ENCODE measurements around the gene TOMM20.
"Not testable (repeated sequence)": the region's sequence is repeated elsewhere in the genome, so short reads cannot be mapped to it uniquely, and the experiment has no call there.

The TOMM20 gene

DNA sequence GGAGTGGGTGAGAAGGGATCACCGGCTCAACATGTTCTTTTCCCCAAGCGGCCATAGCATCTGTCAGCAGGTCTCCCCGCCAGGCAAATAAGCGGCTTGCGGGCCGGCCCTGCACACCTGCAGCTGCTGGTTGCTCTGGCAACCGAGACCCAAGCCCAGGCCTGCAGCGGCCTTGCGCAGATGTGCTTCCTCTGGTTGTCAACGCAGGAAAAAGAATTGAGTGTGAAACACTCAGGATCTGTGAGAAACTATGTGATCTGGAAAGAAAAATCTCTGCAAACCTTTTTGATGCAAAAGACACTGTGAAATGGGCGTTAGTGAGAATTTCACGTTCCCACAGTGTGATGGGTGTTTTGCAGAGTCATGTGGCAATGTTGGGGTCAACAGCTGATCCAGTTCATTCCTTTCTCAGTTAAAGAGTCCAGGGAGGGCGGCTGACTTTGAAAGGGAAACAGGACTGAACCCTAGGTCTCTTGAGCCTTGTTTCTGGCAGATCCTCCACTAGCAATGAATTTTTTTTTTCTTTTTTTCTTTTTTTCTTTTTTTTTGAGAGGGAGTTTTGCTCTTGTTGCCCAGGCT, 28.4 kb downstream of the TOMM20 start:
- peak; percentile 7 for DNase-seq

DNA sequence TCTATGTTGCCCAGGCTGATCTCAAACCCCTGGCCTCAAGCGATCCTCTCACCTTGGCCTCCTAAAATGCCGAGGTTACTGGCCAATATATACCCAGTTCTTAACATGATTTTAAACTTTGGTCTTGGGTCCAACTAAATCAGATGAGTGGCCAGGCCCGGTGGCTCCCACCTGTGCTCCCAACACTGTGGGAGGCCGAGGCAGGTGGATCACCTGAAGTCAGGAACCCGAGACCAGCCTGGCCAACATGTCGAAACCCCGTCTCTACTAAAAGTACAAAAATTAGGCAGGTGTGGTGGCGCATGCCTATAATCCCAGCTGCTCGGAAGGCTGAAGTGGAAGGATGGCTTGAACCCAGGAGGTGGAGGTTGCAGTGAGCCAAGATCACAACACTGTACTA, 29.6 kb downstream of the TOMM20 start:
- no peak for DNase-seq

- DNase-seq: no peak
Observed at GRCh38 chr1:235098547-235098946, 30.1 kb downstream of the TOMM20 start.

DNA sequence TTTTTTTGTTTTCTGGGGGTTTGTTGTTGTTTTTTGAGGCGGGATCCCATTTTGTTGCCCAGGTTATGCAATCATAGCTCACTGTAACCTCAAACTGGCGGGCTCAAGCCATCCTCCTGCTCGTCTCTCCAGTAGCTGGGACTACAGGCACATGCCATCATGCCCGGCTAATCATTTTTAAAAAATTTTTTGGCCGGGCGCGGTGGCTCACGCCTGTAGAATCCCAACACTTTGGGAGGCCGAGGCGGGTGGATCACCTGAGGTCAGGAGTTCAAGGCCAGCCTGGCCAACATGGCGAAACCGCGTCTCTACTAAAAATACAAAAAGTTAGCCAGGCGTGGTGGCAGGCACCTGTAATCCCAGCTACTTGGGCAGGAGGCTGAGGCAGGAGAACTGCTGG, 31.1 kb downstream of the TOMM20 start:
- DNase-seq: not testable (repeated sequence)

GRCh38 chr1:235095938-235096562, 32.6 kb downstream of the TOMM20 start:
- no peak for DNase-seq

DNA sequence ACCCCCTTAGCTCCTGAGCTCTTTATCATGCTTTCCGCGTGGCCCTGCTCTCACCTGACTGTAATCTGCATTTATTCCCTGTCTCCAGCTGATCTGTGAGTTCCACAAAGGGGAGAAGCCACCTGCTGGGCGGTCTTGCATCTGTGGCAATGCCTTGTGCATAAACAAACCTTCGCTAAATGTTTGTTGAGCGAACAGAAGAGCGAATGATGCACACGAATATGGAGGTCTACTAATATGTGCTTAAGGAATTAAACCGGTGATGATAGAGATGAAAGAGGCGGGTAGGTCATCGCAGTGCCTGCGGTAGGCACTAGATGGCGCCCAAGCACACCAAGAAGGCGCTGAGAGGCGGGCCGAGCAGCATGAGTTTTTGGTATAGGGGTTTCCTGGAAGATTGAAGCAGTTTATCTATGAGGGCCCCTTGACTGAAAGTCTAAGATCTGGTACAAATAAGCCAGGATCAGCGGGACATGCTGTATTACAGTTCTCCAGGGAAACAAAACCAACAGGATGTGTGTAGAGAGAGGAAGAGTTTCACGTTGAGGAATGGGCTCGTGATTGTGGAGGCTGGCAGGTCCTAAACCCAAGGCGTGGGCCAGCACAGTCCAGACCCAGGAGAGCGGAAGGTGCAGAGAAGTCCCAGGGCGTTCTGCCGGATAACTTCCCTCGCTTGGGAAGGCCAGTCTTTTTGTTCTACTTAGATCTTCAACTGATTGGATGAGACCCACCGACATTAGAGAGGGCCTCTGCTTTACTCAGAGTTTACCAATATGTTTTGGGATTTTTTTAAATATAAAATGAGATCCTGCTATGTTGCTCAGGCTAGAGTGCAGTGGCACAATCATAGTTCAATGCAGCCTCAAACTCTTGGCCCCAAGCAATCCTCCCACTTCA, 34.7 kb downstream of the TOMM20 start:
- peak; percentile 50 for DNase-seq

GRCh38 chr1:235093013-235093695, 35.5 kb downstream of the TOMM20 start:
- peak; percentile 53 for DNase-seq

- not testable (repeated sequence) for DNase-seq
Observed at GRCh38 chr1:235092415-235092814, 36.2 kb downstream of the TOMM20 start.

- not testable (repeated sequence) for DNase-seq
Observed at GRCh38 chr1:235092045-235092406, 36.6 kb downstream of the TOMM20 start.

DNA sequence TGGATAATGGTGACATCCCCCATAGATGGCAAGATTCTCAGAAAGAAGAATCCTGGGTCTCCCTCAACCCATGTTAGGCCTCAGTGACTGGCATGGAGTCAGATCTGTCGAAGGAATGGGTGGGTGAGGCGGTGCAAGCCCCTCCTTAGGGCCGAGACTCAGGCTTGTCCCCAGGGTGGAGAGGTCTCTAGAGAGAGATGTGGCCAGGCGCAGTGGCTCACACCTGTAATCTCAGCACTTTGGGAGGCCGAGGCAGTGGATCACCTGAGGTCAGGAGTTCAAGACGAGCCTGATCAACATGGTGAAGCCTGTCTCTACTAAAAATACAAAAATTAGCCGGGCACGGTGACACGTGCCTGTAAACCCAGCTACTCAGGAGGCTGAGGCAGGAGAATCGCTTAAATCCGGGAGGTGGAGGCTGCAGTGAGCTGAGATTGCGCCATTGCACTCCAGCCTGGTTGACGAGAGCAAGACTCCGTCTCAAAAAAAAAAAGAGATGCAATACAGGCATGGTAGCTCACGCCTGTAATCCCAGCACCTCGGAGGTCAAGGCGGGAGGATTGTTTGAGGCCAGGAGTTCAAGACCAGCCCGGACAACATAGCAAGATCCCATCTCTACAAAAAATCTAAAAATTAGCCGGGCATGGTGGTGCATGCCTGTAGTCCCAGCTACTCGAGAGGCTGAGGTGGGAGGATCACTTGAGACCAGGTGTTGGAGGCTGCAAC, 37.2 kb downstream of the TOMM20 start:
- not testable (repeated sequence) for DNase-seq

GRCh38 chr1:235090406-235091069, 38.1 kb downstream of the TOMM20 start:
- no peak for DNase-seq

DNA sequence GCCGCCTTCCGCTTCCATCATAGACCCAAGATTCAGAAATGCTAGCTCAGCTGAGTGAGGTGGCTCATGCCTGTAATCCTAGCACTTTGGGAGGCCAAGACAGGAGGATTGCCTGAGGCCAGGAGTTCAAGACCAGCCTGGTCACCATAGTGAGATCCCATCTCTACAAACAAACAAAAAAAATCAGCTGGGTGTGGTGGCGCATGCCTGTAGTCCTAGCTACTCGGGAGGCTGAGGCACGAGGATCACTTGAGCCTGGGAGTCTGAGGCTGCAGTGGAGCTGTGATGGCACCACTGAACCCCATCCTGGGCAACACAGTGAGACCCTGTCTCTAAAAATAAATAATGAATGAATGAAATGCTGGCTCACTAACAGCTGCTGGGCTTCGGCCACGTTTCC, 39.7 kb downstream of the TOMM20 start:
- no peak for DNase-seq

DNA sequence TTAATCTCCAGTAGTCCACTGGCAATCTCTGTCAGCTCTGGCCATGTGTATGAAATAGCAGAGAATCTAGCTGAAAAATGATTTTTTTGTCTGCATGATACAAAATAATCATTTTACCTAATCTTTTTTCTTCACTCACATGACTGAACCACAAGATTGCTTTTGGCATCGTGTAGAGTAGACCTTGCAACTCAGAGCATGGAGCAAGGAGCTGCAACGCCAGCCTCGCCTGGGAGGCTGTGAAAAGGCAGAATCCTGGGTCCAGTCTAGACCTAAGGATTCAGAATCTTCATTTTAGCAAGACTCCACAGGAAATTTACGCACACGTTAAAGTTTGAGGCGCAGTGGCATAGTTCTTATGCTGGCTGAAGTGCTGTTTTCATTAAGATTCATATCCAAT, 40.2 kb downstream of the TOMM20 start:
- no peak for DNase-seq

DNA sequence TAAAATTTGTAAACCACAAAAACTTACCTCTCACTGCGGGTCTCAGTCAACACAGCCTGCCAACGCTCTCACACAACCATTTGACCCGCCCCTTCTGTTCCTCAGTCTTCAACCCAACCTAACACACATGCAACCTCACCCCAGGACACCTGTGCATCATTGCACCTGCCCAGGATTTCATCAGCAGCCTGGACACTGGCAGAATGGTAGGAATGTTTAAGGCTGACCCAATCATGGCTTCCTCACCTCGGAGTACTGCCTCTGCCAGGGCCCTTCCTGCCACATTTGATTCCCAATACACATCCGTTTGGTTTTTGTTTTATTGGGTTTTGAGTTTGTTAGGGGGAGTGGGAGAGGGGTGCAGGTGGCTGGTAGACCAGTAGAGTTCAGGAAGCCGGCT, 40.7 kb downstream of the TOMM20 start:
- no peak for DNase-seq

DNA sequence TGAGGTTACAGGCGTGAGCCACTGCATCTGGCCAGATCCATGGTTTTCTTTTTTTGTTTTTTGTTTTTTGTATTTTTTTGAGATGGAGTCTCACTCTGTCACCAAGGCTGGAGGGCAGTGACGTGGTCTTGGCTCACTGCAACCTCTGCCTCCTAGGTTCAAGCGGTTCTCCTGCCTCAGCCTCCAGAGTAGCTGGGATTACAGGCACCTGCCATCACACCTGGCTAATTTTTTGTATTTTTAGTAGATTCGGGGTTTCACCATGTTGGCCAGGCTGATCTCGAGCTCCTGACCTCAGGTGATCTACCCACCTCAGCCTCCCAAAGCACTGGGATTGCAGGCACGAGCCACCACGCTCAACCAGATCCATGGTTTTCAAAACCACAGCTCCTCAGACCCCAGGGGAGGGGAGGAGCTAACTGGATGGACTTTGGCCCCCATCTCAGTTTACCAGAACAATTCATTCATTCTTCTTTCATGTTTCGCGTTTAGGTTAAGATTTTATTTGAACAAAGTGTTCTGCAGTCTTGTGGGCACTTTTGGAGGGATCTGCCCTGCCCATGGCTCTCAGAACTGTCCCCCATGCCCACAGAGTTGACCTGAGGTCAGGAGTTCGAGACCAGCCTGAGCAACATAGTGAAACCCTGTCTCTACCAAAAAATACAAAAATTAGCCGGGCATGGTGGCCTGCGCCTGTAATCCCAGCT, 43.1 kb downstream of the TOMM20 start:
- DNase-seq: not testable (repeated sequence)

DNA sequence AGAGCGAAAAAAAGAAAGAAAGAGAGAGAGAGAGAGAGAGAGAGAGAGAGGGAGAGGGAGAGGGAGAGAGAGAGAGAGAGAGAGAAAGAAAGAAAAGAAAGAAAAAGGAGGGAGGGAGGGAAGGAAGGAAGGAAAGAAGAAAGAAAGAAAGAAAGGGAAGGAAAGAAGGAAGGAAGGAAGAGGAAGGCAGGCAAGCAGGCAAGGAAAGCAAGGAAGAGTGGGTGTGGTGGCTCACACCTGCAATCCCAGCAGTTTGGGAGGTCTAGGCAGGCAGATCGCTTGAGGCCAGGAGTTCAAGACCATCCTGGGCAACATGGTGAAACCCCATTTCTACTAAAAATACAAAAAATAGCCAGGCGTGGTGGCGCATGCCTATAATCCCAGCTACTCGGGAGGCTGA, 47.8 kb downstream of the TOMM20 start:
- not testable (repeated sequence) for DNase-seq

- DNase-seq: not testable (repeated sequence)
Observed at GRCh38 chr1:235080297-235080657, 48.4 kb downstream of the TOMM20 start.

DNA sequence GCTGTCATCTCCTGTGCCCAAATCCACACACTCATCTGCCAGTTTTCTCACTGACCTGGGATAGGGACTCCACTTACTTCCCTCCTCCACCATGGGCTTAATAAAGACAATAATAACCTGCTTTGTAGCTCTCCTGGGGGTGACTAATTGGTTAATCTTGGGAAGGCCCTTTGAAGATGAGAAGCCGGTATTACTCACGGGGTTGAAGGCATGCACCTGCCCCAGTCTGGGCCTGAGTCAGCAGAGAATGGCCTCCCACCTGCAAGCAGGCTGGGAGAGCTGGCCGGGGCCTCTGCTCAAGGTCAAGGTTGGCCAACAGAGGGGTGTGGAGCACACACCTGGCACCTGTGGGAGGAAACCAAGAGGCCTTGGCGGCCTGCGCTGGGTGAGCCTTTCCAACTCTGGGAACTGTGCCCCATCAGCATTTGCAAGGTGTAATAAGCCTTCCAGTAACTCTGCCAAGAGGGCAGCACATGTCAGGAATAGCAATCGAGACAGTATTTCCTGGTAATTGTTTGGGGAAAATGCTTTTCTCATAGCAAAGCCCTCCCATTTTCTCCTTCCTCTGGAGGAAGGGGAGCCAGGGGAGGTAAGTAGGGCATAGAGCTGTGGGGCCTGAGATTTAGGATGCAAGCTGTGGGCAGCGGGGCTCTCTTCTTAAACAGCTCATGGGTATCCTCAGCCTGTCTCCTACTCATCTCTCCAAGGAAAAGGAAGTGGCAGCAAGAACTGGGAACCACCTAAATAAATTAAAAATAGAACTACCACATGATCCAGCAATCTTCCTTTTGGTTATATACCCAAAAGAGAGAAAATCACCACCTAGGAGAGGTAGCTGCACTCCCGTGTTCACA, 49.0 kb downstream of the TOMM20 start:
- DNase-seq: no peak

DNA sequence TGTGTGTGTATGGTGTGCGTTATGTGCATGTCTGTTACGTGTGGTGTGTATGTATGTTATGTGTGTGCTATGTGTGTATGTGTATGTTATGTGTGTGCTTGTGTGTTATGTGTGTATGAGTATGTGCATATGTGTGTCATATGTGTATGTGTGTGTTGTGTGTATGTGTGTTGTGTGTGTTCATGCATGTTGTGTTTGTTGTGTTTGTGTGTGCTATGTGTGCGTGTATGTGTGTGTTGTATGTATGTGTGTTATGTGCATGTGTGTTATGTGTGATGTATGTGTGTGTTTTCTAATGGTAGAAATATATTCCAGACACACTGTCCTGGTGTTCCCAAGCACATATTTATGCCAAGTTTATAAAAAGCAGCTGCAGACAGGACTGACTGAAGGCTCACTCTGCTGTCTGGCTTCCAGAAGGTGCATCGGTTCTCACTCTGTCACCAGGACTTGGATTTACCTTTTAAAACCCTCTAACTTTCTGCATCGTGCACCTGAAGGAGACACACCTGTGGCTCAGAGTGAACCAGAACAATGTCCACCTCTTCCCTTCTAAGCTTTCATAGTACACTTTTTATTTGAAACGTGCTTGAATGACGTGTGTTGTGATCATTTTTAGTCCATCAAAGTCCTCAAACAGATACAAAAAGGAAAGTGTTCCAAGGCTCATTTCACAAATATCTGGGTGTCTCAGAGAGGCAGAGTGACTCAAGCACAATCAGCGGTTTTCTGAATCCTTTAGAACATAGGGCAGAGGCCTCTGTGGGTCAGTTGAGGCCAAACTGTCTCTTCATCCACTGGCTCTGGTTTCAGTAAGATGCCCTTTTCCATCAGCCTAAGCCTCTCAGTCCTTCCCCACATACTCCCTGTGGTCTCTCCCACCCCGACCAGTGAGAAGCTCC, 49.9 kb downstream of the TOMM20 start:
- no peak for DNase-seq

All from SHP77 treated with DMSO at 0.1 percent for 48 hours (cell line).